Anterior cingulate cortex (tissue), 58 donors: ENCODE measurements around the gene SERPINC1.
"Not testable (repeated sequence)": the region's sequence is repeated elsewhere in the genome, so short reads cannot be mapped to it uniquely, and the experiment has no call there.

Source experiments
- DNase-seq, 58 donors: peaks; one replicate each; lab custom pipeline; 2025; lab: John Stamatoyannopoulos, UW

SERPINC1 gene

GRCh38 chr1:173864179-173864867 is 52.8 kb downstream of the SERPINC1 start:
- DNase-seq = no peak

GRCh38 chr1:173863224-173864161 is 53.6 kb downstream of the SERPINC1 start:
- DNase-seq = no peak

GRCh38 chr1:173862769-173863223 is 54.3 kb downstream of the SERPINC1 start:
- DNase-seq = no peak

GRCh38 chr1:173862146-173862768 is 54.9 kb downstream of the SERPINC1 start:
- not testable (repeated sequence) for DNase-seq

GRCh38 chr1:173861731-173862145 is 55.4 kb downstream of the SERPINC1 start:
- no peak for DNase-seq

- no peak for DNase-seq
Observed at GRCh38 chr1:173860065-173860464, 57.1 kb downstream of the SERPINC1 start.

- DNase-seq = not testable (repeated sequence)
Observed at GRCh38 chr1:173859547-173859946, 57.6 kb downstream of the SERPINC1 start.

GRCh38 chr1:173857363-173857917 is 59.7 kb downstream of the SERPINC1 start:
- no peak for DNase-seq

- DNase-seq = no peak
Observed at GRCh38 chr1:173856903-173857302, 60.2 kb downstream of the SERPINC1 start.

GRCh38 chr1:173856014-173856413 is 61.1 kb downstream of the SERPINC1 start:
- no peak for DNase-seq
